ENCODE data around the gene TTC17.

The TTC17 gene

DNA sequence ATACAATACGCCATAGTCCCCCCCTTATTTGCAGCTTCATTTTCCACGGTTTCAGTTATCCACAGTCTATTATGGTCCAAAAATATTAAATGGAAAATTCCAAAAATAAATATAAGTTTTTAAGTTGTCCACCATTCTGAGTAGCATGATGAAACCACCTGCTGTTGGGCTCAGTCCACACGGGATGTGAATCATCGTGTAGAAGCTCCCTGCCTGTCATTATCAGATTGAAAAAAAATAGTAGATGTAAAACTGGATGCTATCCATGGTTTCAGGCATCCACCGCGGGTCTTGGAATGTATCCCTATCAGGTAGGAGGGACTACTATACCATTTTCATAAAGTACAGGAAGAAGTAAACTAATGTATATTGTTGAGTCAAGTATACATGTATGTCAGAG, 127.4 kb downstream of the TTC17 start:
- no peak for DNase-seq

DNA sequence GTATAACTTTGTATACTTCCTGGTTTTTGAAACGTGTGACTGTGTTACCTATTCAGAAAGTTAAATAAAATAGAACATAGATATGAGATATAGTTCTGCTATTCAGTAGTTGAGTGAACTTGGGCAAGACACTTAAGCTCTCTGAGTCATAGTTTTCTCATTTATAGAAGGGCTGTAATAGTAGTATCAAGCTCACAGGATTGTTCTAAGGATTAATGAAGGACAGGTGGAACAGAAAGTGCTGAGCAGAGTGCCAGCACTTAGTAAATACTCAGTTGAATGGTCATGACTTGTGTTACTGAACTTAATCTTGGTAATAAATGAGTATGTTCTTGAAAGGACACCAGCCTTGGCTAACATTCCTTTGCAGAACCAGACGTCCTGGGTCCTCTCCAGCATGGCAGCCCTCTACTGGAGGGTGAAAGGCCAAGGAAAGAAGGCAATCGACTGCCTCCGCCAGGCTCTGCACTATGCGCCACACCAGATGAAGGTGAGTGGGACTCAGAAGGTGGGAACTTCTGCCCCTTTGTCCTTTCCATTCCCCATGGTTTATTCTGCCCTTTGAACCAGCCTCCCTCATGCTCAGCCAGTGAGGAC, 131.2 kb downstream of the TTC17 start:
- DNase-seq, result no peak

DNA sequence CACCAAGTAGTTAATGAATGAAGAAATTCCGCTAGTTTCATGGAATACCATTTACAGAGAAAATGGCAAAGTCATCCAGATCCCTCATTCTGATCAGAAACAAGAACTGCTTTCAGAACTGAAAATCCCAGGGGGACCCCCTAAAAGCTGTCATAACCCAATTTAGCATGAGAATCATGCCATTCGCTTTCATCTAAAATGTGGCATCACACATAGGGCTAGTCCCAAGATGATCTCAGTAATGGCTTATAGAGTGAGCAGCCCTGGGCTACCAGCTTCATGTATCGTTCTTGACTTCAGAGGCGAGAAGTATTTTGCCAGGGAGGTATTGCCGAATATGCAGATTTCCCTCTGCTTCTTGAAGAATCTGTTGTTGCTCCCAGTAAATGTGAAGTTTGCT, 134.0 kb downstream of the TTC17 start:
- no peak for DNase-seq

DNA sequence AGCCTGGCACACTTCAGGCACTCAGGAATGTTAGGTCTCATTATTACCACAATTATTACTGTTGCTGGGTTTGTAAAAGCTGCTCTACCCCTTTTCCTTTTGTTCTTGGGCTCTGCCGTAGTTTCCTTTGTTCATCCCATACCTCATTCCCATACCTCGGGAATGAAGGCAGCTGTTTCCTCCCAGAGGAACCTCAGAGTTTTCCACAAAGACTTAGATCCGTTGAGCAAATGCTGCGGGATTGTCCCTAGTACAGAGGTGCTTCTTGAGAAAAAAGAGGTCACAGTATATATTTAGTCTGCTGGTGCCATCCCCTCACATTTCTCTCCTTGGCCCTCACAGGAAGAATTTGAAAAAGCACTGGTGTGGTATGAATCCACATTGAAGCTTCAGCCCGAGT, 134.7 kb downstream of the TTC17 start:
- DNase-seq, result no peak

DNA sequence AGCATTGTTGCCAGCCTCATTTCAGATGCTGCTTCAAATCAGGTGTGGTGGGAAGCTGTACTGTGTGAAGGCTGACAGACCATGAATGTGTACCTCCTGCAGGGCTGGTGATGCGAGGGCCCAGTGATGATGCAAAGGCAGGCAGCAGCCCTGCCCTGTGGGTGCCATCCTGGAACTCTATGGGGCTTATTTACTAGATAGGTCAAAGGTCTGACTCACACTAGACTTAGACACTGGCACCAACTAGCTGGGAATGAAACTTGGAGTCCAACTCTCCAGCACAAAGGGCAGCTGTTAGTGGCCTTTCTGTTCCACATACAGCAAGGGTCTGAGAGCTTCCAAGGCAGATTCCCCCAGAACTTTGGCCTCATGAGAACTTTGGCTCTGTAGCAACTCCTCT, 138.4 kb downstream of the TTC17 start:
- no peak for DNase-seq

DNA sequence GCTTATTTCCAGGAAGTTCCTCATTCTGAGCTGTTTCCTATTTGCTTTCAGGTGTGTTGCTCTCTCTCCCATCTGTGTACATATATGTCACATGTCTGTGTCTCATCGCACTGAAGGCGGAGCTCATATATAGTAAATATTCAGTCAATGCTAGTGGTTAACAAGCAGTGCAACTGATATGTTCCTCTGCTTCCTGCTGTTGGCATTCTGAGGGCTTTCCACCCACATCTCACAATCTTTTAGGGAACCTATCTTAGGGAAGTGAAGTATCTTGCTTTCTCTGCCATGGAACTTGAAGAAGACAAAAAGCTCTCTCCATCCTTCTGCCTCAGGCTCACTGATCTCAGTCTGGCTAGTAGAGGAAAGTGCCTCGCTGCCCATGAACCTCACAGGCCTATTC, 139.8 kb downstream of the TTC17 start:
- peak in 2 of 3 donors; percentile 25 to 31 for DNase-seq

DNA sequence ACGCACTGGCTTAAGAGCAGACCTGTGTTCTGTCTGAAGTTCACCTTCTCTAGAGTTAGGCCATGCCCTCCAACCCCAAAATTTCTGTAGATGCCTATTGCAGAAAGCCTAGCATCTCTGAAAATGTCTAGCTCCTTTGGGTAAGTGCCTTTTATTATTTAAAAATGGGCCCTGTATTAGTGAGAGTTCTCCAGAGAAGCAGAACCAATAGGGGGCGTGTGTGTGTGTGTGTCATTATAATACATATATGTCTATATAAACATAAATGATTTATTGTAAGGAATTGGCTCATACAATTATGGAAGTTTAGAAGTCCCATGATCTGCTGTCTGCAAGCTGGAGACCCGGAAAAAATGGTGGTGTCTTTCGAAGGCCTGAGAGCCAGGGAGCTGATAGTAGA, 144.7 kb downstream of the TTC17 start:
- no peak for DNase-seq

DNA sequence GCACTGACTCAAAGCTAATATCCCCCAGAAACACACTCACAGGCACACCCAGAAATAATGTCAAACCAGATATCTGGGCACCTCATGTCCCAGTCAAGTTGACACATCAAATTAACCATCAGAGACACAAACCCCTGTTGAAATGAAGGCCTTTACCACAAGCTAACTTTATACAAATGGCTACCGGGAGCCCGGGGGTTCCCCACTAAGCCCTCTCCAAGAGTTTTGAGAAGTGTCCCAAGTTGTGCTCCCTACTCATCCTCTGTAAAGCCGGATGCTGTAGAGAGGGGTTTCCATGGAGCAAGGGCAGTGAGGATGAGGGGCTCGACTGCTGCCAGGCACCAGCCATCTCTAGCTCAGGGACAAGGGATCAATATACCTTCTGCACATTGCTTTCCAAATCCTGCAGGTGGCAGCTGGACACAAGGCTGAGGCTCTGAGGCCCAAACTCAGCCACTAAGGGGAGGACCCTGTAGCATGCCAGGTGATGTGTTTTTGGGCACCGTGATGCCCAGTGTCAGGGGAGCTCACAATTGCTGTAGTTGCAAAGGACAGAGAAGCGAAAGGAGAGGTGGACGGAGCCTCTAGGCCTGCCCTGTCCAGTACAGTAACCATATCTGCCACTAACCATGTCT, 145.7 kb downstream of the TTC17 start:
- no peak for DNase-seq

DNA sequence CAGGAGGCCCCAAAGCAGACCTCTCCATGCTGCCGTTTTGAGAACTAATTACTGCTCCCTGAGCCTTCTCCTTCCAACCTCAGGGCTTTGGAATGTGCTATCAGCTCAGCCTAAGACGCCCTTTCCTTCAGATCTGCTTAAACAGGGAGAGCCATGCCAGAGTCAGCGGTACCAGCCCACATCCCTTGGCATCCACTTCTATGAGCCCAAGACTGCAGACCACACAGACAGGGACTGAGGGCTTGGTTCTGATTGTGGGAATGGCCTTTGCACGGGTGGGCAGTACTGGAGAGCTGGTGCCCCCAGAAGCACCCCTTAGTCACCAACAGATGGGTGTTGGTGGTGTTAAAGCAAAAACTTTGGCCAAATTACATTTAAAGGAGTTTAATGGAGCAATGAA, 146.5 kb downstream of the TTC17 start:
- no peak for DNase-seq

DNA sequence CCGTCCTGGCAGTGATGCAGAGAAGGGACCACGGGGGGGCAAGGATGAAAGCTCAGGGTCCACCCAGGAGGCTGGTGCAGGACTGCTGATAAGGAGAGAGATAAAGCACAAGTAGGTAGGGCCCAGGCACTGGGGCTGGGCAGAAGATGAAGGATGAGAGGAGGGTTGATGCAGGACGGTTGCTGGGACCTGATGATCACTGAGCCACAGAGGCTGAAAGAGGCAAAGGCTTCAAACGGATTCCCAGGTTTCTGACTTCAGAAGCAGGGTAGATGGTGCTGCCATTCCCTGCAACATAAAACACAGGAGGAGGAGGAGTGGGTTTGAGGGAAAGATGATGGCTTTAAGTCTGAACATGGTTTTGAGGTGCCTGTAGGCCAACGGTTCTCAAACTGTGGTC, 148.5 kb downstream of the TTC17 start:
- DNase-seq, result no peak

DNA sequence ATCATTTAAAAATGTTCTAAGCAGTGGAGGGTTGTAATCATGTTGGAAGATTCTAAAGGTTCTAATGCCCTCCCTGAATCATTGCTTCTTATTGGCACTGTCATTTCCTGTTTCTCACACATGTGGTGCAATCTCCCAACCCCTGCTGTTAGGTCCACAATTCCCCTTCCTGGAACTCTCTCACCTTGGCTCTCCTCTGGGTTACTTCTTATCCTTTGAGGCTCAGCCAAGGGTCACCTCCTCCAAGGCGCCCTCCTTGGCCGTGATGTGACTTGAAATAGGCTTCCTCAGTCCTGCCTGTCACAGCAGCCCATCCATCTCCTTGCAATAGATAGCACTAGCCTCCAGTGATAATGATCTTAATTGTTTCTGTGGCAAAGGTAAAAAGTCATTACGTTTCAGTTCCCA, 149.8 kb downstream of the TTC17 start:
- peak in 2 of 3 donors; percentile 18 to 30 for DNase-seq

DNA sequence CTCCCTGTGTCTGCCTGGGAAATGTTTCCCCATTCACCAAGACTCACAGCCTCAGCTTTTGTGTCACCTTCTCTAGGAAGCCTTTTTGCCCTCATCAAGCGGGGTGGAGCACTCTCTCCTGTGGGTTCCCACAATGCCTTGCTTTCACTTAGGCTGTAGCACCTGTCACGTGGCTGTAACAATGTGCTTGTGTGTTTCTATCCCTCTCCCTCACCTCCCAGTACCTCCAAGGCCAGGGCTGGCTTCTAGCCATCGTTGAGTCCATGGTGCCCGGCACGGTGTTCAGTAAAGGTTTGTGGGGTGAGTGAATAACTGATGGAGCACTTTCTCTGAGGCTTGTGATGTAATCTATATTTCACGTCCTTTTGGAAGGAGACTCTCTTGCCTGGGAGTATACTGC, 153.2 kb downstream of the TTC17 start:
- DNase-seq, result no peak

DNA sequence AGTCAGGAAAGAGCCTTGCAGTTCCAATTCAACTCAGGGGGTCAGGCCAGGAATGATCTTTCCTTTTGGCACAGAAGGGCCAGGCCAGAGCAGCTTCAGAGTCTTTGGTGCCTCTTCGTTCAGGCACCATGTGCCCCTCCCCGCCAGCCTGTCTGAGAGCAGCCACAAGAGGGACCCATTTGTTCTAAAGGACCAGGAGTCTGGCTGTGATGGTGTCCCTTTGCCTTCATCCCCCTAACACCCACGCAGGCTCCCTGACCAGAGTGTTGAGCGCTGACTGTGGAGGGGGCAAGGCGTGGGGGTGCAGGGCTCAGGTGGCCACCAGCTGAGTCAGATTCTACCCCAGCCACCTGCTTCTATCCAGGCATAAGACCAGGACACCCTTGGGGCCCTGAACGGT, 156.4 kb downstream of the TTC17 start:
- no peak for DNase-seq

DNA sequence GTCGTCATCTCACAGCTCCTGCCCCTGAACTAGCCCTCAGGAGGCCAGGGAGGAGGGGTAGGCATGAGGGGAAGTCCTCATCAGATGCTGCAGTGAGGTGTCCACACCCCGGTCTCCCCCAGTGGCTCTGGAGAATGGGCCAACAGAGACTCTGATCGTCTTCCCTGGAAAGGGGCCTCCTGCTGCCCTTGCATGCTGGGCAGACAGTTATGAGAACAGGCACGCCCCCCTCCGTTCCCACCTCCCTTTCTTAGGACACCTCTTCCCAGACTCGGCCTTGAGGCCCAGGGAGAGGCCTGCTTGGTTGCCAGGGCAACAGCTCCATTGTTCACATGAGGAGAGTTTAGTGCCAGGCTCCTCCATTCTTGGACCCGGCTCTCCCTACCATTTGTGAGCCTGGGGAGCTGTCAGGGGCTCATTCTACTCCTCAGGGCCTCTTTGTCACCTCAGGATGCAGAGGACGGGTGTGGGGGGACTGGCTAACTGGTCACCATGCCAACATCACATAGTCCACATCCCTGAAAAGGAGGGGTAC, 157.7 kb downstream of the TTC17 start:
- DNase-seq, result no peak

DNA sequence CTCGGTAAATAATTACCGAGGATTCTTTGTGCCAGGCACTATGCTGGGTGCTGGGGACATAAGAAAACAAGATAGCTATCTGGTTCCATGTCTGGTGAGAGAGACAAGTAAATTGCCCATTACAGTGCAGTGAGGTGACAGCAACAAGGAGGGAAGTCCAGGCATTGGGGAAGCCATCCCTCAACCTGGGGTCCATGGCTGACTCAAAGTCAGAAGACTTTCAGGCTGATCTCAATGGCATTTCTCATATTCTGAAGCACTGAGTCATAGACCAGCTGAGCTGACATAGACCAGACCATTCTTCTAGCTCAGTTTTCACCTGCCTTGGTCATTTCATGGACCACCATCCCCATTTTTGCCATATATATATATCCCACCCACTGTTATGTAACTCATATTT, 158.8 kb downstream of the TTC17 start:
- peak; percentile 43 to 65 (median 59) for DNase-seq

DNA sequence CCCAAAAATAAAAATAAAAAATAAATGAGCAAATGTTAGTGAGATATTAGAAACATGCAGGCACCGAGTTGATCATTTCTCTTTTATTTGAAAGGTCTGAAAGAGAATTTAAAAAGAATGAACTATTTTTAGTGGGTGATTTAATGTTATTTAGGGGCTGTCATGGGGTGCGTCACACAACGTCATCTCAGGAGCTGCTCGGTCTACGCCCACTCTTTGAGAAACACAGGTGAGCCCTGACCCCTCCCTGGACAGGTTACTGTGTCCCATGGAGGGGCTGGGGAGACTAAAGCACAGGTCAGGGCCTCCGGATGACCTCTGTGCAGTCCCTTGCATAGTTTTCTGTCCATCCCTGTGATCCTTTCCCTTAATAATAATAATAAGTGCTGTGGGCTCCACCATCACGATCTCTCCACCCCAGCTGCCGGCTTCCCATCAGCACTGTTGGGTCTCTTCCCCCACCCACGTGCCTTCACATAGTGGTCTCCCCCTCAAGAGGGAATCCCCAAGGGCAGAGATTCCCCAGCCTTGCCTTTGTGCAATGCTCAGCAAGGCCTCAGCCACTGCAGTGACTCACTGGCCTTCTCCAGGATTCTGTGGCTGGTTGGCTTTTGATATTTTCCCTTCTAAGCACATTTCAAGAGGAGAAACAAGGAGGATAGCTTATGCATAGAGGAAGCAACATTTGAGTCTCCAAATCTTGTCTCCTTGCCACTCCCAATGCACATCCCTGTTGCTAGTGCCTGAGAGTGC, 159.9 kb downstream of the TTC17 start:
- DNase-seq, result peak; percentile 70 to 75 (median 70)

DNA sequence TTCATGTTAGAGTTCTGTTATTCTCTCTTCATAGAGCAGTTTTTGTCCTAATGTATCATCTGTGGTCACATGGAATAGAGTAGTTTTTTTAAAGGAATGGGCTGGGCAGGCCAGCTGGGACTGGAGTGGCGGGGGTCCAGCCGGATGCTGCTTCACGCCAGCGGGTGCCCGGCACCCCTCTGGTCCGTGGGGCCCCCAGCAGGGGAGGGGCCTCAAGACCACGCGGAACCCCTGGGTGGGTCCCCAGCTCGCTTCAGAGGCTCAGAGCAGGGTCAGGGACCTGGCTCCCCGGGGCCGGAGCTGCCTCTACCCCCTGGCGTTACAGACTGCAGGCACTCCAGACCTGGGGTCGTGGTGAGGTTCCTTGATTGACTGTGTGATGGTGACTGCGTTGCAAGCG, 162.8 kb downstream of the TTC17 start:
- DNase-seq, result no peak

DNA sequence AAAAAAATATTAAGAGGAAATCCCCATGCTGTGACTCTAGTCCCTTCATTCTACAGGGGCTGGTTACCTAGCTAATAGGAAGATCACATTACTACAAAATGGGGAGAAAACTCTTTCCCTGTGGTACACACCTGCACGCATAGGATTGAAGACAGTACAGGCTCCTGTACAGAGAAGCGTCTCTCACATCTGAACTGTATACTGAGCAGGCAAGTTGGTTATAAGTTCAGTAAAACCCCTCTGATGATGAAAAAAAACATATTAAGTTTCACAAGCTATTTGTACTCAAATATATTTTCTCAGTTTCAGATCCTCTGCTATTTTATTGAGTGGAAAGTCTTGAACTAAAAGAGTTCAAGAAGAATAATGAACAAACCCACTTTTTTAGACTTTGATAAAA, 164.9 kb downstream of the TTC17 start:
- DNase-seq, result no peak

DNA sequence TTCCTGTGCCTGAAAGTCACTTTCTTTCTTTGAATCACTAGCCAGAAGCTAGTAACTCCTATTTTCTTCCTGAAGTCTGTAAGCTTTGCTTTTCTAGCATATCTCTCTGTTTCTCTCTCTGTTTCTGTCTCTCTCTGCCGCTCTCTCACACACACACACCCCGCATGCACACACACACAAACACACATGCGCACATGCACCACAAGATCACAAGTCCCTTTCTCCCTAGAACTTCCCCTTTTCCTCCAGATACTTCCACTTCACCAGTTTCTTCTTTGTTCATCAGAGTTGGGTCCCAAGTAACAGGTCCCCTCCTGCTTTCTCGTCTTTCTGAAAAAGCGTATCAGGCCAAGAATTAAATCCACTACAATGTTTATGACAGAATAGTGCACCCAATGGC, 173.3 kb downstream of the TTC17 start:
- DNase-seq, result peak in 2 of 3 donors; percentile 34 to 36

DNA sequence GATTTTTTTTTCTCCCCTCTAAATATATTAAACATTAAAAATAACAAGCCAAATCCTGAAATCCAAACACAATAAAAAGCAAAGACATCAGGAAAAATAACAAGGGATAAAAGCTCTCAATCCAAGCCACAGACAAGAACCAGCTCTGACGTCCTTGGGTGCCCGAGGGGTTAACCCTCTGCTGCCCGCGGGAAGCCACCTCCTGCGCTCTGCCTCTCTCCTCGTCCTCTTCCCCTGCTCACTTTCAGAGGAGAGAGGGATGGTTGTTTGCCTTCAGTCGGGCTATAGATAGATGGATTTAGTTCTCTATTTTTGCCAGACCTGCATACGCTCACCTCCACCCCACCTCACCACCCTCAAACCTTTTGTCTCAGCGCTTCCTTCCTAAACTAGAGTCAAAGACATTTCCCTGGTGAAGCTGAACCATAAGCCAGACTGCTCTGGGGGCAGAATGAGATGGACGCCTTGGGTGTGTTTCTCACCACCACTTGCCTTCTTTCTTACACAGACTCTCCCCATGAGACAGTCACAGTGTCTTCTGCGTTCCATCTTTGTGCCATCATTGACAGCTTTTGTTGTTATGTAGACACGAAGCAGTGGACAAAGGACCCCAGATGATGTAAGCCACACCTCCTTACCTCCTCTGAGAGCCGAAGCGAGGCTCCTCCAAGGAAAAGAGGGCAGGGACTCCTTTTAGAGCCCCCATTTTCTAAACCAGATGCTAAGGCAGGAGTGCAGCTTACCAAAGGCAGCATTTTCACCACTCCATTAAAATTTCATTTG, 179.3 kb downstream of the TTC17 start:
- DNase-seq, result no peak

DNA sequence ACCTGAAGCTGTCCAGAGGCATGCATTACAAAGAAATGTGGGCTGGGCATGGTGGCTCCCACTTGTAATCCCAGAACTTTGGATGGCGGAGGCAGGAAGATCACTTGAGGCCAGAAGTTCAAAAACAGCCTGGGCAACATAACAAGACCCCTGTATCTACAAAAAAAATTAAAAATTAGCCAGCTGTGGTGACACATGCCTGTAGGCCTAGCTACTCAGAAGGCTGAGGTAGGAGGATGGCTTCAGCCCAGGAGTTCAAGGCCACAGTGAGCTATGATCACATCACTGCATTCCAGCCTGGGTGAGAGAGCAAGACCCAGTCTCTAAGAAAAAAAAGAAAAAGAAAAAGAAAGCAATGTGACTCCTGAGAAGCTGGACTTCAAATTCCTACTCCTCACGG, 183.3 kb downstream of the TTC17 start:
- DNase-seq, result no peak

DNA sequence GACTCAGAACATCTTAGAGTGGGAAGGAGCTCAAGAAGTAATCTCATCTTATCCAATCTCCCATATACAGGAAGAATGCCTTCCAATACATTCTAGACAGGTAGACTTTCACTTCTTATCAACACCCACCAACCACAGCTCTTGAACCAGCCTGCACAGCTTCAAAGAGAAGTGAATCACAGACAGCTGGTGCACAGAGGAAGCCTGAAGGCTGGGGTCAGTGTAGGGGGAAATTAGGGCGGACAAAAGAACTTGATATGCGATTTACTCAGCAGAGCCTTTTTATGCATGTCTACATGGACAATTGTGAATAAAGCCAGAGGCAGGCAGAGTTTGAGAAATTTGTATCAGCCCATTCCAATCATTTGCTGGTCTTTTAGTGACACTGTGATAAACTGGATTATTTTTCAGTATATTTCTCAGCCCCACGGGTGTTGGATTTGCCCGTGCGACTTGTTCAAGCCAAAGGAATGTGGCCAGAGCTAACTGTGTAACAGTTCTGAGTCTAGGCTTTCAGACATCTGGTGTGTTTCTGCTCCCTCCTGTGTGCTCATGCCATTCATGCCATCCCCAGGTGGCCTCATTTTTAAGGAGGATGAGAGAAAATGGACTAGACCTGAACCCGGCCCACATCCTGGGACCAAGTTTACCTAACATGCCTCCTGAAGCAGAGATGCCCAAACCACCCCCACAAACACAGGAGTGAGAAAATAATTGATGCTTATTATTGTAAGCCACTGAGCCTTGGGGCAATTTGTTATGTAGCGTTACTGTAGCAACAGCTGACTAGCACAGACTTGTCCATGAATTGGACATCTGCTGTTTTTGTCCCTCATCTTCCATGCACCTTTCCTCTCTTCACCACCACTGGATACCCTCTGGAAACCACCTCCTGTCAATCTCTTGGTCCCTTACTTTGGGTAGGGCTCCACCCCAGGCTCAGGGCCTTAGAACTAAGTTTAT, 184.3 kb downstream of the TTC17 start:
- DNase-seq, result no peak
